GM23248 (cell line): ENCODE data around the gene TECTA.

Source experiments
- EZH2 ChIP-seq: fragments of 200-600 bp; sonication (generic); IDR thresholded peaks from 2 replicates; pipeline ENCODE4 v1.6.1; 2018; ENCODE audit warnings: antibody characterized with exemption, mild to moderate bottlenecking; ENCODE audit not compliant: insufficient read depth, poor library complexity, severe bottlenecking
- EZH2phosphoT487 ChIP-seq: fragments of 200-600 bp; sonication (generic); IDR thresholded peaks from 2 replicates; pipeline ENCODE4 v1.6.1; 2018; ENCODE audit warnings: antibody characterized with exemption, moderate library complexity, mild to moderate bottlenecking, low read depth; ENCODE audit not compliant: insufficient read depth

DNA sequence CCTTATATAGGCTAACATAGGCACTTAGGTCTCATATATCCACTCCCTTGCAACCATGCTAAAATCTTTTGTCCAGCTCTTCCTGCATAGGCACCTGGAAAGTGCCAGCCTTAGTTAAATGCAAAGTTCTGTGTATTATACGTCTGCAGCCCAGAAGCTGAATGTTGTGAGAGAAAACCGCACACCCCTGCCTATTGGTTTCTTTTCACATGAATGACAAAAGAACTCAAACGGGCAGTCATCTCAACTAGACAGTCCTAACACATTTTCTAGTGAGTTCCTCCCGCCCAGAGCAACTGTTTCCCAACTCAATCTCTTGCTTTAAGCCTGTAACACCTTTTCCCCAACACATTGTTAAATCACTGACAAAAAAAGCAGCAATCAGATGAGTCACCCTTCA, 122.1 kb downstream of the TECTA start:
- TF ChIP-seq EZH2 (no peak), EZH2phosphoT487 (no peak)
